SK-N-SH (cell line): ENCODE measurements around the gene UBE2E1. TPM values are rescaled to one million over a fixed set of nuclear protein-coding genes. Genes with fewer than 3 reads are reported as not detected.

Source experiments
- CTCF ChIA-PET: fragments of 300-600, 350-600 bp; formaldehyde crosslinking; extraction: SDS; loops from one replicate; lab custom pipeline; 2021; lab: Yijun Ruan, JAX
- POLR2A ChIA-PET: fragments of 350-600 bp; sonication (Branson Sonifier 250); formaldehyde crosslinking; extraction: SDS; loops from one replicate; lab custom pipeline; 2020; ENCODE audit warnings: antibody characterized with exemption, inconsistent platforms; lab: Yijun Ruan, JAX
- DNase-seq: peaks from one replicate; pipeline ENCODE4 v3.0.0; 2012
- H2AFZ ChIP-seq: fragments of 200-600 bp; sonication (generic); 2 replicates; pipeline ENCODE4 v1.8.1; 2016; ENCODE audit warnings: antibody characterized with exemption, mild to moderate bottlenecking, low read depth
- H3F3A ChIP-seq: fragments of 200-600 bp; sonication (generic); replicated peaks from 2 replicates; pipeline ENCODE3; 2016; ENCODE audit warnings: antibody characterized with exemption, mild to moderate bottlenecking; ENCODE audit not compliant: insufficient read depth
- H3K27ac ChIP-seq, 2 experiments: fragments of 200-500 bp in 1 of 2; fragments of 200-600 bp in 1 of 2; sonication (Bioruptor generic) in 1 of 2; sonication (generic), shearing (Covaris generic) in 1 of 2; 2 replicates each; pipeline versions ENCODE4 v1.5.1 to v1.6.1; 2014 to 2016; ENCODE audit warnings: low read depth in 2 of 2, inconsistent platforms in 1 of 2, low read length in 1 of 2, mild to moderate bottlenecking in 1 of 2, mixed read lengths in 1 of 2
- H3K27me3 ChIP-seq: fragments of 200-600 bp; sonication (generic), shearing (Covaris generic); 2 replicates; pipeline ENCODE4 v1.6.1; 2016; ENCODE audit warnings: mixed run types; ENCODE audit not compliant: insufficient read depth
- H3K36me3 ChIP-seq, 2 experiments: fragments of 200-500 bp in 1 of 2; fragments of 200-600 bp in 1 of 2; sonication (Bioruptor generic) in 1 of 2; sonication (generic) in 1 of 2; replicated peaks in 1 of 2; 2 replicates each; pipeline versions ENCODE3 to v1.5.1; 2014 to 2016; ENCODE audit warnings: low read length in 1 of 2, mild to moderate bottlenecking in 1 of 2; ENCODE audit not compliant: insufficient read depth in 2 of 2, control insufficient read depth in 1 of 2
- H3K4me1 ChIP-seq, 2 experiments: fragments of 200-500 bp in 1 of 2; fragments of 200-600 bp in 1 of 2; sonication (Bioruptor generic) in 1 of 2; sonication (generic), shearing (Covaris generic) in 1 of 2; 2 replicates each; pipeline versions ENCODE4 v1.5.1 to v1.6.1; 2014 to 2016; ENCODE audit warnings: low read depth in 1 of 2, low read length in 1 of 2, mixed run types in 1 of 2; ENCODE audit not compliant: insufficient read depth in 2 of 2, control insufficient read depth in 1 of 2
- H3K4me2 ChIP-seq: fragments of 200-600 bp; sonication (generic), shearing (Covaris generic); 2 replicates; pipeline ENCODE4 v1.6.1; 2017; ENCODE audit warnings: mixed run types
- H3K4me3 ChIP-seq, 2 experiments: fragments of 200-500 bp in 1 of 2; fragments of 200-600 bp in 1 of 2; sonication (Bioruptor generic) in 1 of 2; sonication (generic), shearing (Covaris generic) in 1 of 2; 2 replicates each; pipeline versions ENCODE4 v1.5.1 to v1.8.1; 2014 to 2016; ENCODE audit warnings: low read depth in 2 of 2, inconsistent platforms in 1 of 2, low read length in 1 of 2, mild to moderate bottlenecking in 1 of 2, mixed read lengths in 1 of 2, moderate library complexity in 1 of 2
- H3K79me2 ChIP-seq: fragments of 200-600 bp; sonication (generic); 2 replicates; pipeline ENCODE4 v1.8.1; 2017; ENCODE audit warnings: mild to moderate bottlenecking; ENCODE audit not compliant: insufficient read depth
- H3K9ac ChIP-seq: fragments of 200-600 bp; sonication (generic); 2 replicates; pipeline ENCODE4 v1.6.1; 2017; ENCODE audit warnings: mixed run types
- H3K9me2 ChIP-seq: fragments of 200-600 bp; sonication (generic); 2 replicates; pipeline ENCODE4 v1.6.1; 2017; ENCODE audit warnings: mixed run types
- H3K9me3 ChIP-seq: fragments of 200-600 bp; sonication (generic); 2 replicates; pipeline ENCODE4 v1.6.1; 2017; ENCODE audit warnings: mixed run types, mild to moderate bottlenecking, moderate library complexity
- H4K20me1 ChIP-seq: fragments of 200-600 bp; sonication (generic); 2 replicates; pipeline ENCODE4 v1.6.1; 2017; ENCODE audit warnings: mild to moderate bottlenecking, mixed run types; ENCODE audit not compliant: insufficient read depth
- ELF1 ChIP-seq: IDR thresholded peaks from 2 replicates; pipeline ENCODE4 v1.4.0; 2012
- FOXJ3 ChIP-seq: sonication (generic); formaldehyde crosslinking; IDR thresholded peaks from 2 replicates; pipeline ENCODE4 v1.5.1; 2020; ENCODE audit warnings: mild to moderate bottlenecking, missing genetic modification reagents
- FOXM1 ChIP-seq: IDR thresholded peaks from 2 replicates; pipeline ENCODE4 v1.4.0; 2012; ENCODE audit warnings: low read depth, mild to moderate bottlenecking
- GABPA ChIP-seq: IDR thresholded peaks from 2 replicates; pipeline ENCODE4 v1.4.0; 2012; ENCODE audit warnings: low read depth, mild to moderate bottlenecking
- MEF2A ChIP-seq: IDR thresholded peaks from 2 replicates; pipeline ENCODE4 v1.4.0; 2012; ENCODE audit warnings: low read depth, borderline replicate concordance
- RCOR1 ChIP-seq: fragments of 150-350 bp; IDR thresholded peaks from 2 replicates; pipeline ENCODE4 v1.6.1; 2017; ENCODE audit warnings: antibody characterized with exemption, low read length
- RFX5 ChIP-seq: IDR thresholded peaks from 2 replicates; pipeline ENCODE4 v1.6.1; 2012; ENCODE audit warnings: mild to moderate bottlenecking, improper control_type of control experiment, low read length
- RXRA ChIP-seq: IDR thresholded peaks from 2 replicates; pipeline ENCODE4 v1.4.0; 2012; ENCODE audit warnings: low read depth, mild to moderate bottlenecking, borderline replicate concordance
- TAF1 ChIP-seq: IDR thresholded peaks from 2 replicates; pipeline ENCODE4 v1.6.1; 2012; ENCODE audit warnings: low read depth, mild to moderate bottlenecking, low read length, moderate library complexity, borderline replicate concordance
- TCF12 ChIP-seq: IDR thresholded peaks from 2 replicates; pipeline ENCODE4 v1.4.0; 2012
- WGBS: methylation state at CpG from one replicate; pipeline ENCODE4 v1.1.6; 2017; ENCODE audit warnings: low lambda C conversion rate; 5-methylcytosine and 5-hydroxymethylcytosine counted together
- polyA plus RNA-seq, 3 experiments: library from polyadenylated mRNA; depleted of rRNA; stranded (reverse); fragments of >200 nt; gene quantifications; 2 replicates each; pipeline ENCODE4 v1.2.3, GENCODE V29; 2012
- TF ChIP-seq, protein P1 (sequence below): fragments of 200-600 bp; sonication (generic); IDR thresholded peaks from 2 replicates; pipeline ENCODE4 v1.6.1; 2017; ENCODE audit warnings: antibody characterized with exemption, mild to moderate bottlenecking, moderate library complexity

Gene UBE2E1
- polyA plus RNA-seq, 1 of the 3 experiments (the other 2 are of a cell fraction): 59.9 TPM

DNA sequence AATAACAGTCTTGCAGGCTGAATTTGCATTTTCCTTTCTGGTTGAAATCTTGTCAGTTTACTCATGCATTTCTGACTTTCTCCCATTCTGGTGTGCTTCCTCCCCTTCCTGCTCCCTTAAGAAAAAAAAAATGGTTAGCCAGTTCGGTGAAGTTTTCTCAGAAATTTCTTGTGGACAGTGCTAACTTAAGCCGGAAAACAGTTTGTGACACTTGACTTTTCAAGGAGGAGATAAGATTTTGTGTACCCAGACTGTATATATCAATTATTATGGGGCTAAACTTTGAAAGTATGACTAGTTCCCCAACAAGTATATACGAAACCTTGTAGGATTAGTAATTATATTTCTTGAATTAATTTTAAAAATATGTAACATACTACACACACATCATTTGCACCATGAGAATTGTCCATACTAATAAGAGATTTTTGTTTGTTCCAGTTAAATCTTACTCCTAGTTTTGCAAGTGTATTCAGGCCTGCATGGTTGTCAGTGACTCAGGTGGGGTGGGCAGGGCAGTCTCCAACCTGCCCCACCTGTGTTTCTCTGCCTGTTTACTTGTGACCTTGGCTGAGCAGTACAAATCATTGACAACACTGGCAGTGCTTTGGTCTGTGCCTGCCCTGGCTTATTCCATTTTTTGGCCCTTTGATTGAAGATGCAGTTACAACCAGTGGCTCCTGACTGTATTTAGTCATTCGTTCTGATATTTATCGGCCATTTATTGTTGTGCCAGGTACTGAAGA is 19.1 kb downstream of the UBE2E1 start:
- ChIA-PET POLR2A (interaction anchor here (0.6 kb wide), 1 partner anchor 92 kb away, joined by 3 read pairs; the partner anchor contains the start of genes NKIRAS1 and RPL15), CTCF (interaction anchor here (0.9 kb wide), 1 partner anchor 12 kb away, joined by 3 read pairs; no protein-coding TSS in a partner anchor)
- Histone ChIP-seq H3K27ac (no peak overlapping the region), H3K4me3 (no peak overlapping the region), H3F3A (peaks cover 6% of the 10 kb centered on the region), H2AFZ (no peak overlapping the region), H3K4me1 (peaks cover 11% of the 10 kb centered on the region in 2 experiments; a peak in 3 of 4 replicates), H3K27me3 (no peaks in the 10 kb centered on the region), H4K20me1 (peaks cover 70% of the 10 kb centered on the region), H3K9ac (no peak overlapping the region), H3K36me3 (peaks cover 3 to 4% of the 10 kb centered on the region in 2 experiments), H3K79me2 (peaks cover 68% of the 10 kb centered on the region), H3K9me2 (no peaks in the 10 kb centered on the region), H3K9me3 (no peaks in the 10 kb centered on the region), H3K4me2 (no peak overlapping the region)
- no peak for DNase-seq
- 91% methylated on average over 5 of the region's 5 CpGs for WGBS
- TF ChIP-seq FOXM1 (no peak), TCF12 (no peak)

DNA sequence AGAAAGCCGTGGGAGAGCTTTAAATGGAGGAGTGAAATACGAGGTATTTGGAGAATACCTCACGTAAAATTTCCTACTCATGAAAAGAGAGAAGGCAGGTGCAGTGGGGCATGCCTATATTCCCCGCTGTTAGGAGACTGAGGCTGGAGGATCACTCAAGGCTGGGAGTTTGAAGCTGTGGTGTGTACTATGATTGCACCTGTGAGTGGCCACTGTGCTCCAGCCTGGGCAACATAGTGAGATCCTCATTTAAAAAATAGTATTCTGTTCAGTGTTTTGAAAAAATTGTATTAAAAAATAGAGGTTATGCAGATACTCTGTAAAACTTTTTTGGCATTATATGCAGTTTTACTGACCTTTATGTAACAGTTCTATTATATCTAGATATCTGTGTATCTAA is 20.0 kb downstream of the UBE2E1 start:
- POLR2A ChIA-PET: no interaction called here
- CTCF ChIA-PET: interaction anchor here (0.9 to 1.1 kb wide), 3 partner anchors 10 to 423 kb away, joined by 3 to 4 read pairs (median 3); no protein-coding TSS in a partner anchor
- peaks cover 66% of the 10 kb centered on the region for H3K79me2 ChIP-seq

More for the DNA sequence above, 20.0 kb downstream of the UBE2E1 start:
- no peak overlapping the region for H3K9ac ChIP-seq
- no peak overlapping the region for H3K4me2 ChIP-seq
- H2AFZ ChIP-seq: no peak overlapping the region
- no peak for DNase-seq
- peaks cover 0 to 4% of the 10 kb centered on the region in 2 experiments for H3K36me3 ChIP-seq
- H3K4me3 ChIP-seq: no peak overlapping the region
- peaks cover 76% of the 10 kb centered on the region for H4K20me1 ChIP-seq
- H3K27ac ChIP-seq: no peak overlapping the region
- 97% methylated on average over 4 of the region's 4 CpGs for WGBS
- no peaks in the 10 kb centered on the region for H3K27me3 ChIP-seq
- no peaks in the 10 kb centered on the region for H3K9me3 ChIP-seq
- H3K9me2 ChIP-seq: no peaks in the 10 kb centered on the region
- H3K4me1 ChIP-seq: peaks cover 11% of the 10 kb centered on the region in 2 experiments; a peak in 3 of 4 replicates
- TF ChIP-seq GABPA (no peak), TAF1 (no peak), RXRA (no peak), FOXJ3 (CRISPR knock-in tag) (no peak), MEF2A (no peak), RFX5 (no peak), RCOR1 (no peak), ELF1 (no peak)
- TF ChIP-seq, protein P1, sequence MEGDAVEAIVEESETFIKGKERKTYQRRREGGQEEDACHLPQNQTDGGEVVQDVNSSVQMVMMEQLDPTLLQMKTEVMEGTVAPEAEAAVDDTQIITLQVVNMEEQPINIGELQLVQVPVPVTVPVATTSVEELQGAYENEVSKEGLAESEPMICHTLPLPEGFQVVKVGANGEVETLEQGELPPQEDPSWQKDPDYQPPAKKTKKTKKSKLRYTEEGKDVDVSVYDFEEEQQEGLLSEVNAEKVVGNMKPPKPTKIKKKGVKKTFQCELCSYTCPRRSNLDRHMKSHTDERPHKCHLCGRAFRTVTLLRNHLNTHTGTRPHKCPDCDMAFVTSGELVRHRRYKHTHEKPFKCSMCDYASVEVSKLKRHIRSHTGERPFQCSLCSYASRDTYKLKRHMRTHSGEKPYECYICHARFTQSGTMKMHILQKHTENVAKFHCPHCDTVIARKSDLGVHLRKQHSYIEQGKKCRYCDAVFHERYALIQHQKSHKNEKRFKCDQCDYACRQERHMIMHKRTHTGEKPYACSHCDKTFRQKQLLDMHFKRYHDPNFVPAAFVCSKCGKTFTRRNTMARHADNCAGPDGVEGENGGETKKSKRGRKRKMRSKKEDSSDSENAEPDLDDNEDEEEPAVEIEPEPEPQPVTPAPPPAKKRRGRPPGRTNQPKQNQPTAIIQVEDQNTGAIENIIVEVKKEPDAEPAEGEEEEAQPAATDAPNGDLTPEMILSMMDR: no peak
- TF ChIP-seq, all 33 proteins: peak for 0
- H3F3A ChIP-seq: peaks cover 6% of the 10 kb centered on the region
